Activated CD8-positive, alpha-beta memory T cell treated with anti-CD3 and anti-CD28 coated beads for 24 hours (primary cell): ENCODE measurements around the gene HOXB3.

ENCODE experiments used
- DNase-seq: peaks from one replicate; pipeline ENCODE4 v3.0.0-alpha.2; 2020

The HOXB3 gene

DNA sequence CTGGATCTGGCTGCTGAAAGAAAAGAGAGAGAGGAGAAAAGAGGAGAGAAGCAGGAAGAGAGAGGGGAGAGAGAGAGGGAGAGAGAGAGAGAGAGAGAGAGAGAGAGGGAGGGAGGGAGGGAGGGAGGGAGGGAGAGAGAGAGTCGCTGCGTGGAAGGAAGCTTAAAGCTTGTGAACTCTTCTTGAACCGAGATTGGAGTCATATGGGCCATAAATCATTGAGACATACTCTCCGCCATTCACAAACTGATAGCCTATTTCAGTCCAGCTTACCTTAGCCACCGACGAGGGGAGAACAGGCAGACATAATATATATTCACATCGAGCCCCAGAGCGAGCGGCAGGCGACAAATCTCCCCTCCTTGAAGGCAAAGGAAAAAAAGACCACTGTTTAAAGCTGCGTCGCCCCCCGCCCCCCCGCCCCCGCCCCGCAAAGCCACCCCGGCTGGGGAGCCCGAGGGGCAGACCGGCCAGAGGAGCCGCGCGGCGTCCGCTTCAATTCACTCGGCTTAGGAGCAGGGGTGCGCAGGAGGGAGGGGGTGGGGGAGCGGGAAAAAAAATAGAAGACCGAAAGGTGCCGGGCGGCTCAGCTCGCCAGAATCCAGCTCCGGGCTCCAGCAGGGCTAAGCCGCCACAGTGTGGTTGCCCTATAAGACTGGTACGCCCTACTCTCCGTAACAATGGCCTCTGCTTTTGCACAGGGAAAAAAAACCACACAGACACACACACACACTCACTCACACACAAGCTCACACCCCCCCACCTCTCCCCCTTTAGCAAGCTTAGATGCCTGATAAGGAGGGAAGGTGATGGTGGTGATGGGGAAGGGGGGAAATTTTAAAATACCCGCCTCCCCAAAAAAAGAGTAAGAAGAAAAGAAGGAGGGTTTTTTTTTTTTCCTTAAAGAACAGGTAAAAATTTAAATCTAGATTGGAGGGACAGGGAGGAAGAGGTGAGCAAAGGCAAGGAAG is 34.5 kb downstream of the HOXB3 start:
- no peak for DNase-seq

DNA sequence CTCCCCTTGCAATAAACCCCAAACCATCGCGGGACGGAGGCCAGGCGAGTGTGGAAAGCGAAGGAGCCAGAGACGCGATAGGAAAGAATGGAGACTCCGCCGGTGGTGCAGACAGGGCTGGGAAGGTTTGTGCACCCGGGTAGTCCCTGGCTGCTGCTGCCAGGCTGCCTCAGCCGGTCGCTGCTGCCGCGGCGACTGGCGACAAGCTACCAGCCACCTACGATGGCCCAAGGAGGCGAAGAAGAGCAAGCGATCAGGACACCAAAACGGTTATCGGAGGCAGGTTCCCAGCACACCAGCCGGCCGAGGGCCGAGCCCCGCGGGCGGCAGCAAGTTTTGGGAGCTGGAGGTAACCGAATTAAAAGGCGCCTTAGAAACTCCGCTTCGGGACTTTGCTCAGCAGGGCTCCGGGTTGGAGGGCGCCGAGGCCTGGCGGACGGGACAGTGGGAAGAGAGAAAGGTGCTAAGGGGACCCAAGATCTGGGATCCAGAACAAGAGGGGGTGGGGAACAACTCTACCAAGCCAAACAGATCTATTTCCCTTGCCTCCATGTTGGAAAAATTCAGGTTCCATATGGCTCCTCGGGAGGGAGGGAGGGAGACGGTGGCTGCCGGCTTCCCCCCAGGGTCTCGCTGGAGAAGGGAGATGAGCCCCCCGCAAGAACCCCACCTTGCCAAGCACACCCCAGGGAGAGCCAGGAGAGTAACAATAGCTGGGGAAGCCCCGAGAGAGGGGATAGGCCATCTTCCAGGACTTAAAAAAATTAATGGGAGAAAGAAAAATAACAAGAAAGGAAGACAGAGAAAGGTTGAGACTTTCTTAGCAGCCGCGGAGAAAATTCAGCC is 35.4 kb downstream of the HOXB3 start:
- no peak for DNase-seq

DNA sequence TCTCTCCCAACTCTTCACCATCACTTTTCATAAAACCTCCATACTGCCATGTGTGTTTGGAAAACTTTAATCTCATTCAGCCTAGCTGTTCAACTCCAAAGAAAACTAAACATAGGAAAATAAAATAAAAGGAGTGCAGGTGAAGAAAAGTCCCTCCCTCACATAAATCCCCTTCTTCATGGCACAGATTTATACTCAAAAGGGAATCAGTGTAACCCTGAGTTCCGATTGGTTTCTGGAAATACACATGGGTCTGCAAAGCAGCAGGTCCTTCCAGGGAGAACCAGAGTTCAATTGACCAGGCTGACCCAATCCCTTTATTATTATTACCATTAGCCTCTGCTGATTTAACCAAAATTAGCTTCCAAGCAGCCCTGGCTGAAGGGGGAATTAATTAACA is 36.2 kb downstream of the HOXB3 start:
- no peak for DNase-seq

DNA sequence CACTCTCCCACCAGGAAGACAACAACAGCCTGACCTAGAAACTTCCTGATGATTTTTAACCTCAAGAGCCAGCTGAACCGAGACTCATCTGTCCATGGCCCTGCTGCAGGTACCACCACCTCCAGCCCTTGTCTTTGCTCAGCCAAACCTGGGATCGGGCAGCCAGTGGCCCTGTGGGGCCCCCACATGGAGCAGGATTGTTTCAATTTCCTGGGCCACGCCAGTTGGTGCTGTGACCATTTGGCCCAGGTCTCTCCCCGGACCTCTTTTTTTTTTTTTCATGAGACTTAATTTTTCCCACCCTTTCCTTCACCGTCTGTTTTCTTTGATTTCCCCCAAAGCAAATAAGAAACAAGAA is 36.9 kb downstream of the HOXB3 start:
- no peak for DNase-seq

DNA sequence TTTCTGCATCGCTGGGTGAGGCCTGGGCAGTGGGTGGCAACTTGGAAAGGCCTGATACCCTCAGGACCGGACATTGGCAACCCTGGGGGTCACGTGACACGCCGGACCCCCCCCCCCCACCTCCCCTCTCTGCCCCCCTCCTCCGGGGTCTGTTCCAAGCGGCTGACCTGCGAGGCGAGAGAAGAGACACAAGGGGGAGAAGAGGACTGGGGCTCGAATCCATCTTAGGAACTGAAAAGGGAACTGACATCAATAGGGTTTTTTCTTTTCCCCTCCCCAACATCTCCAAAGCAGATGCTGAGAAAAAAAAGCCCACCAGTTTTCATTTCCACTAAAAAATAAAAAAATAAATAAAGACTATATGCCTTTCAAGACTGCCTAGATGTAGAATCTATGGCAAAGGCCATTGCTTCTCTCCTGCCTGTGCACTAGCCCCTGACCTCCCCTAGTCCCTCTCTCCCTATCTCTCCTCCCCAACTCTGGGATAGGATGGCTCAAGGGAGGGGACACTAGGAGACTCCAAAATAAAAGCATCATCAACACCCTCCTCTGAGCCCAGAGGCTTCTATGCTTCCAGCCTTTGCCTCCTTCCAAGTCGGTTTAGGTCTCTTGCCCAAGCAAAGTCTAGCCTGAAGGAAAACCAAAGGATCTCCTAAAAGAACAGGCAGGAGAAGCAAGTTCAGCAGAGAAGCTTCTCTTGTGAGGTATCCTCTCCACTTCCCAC is 37.4 kb downstream of the HOXB3 start:
- DNase-seq, result no peak

DNA sequence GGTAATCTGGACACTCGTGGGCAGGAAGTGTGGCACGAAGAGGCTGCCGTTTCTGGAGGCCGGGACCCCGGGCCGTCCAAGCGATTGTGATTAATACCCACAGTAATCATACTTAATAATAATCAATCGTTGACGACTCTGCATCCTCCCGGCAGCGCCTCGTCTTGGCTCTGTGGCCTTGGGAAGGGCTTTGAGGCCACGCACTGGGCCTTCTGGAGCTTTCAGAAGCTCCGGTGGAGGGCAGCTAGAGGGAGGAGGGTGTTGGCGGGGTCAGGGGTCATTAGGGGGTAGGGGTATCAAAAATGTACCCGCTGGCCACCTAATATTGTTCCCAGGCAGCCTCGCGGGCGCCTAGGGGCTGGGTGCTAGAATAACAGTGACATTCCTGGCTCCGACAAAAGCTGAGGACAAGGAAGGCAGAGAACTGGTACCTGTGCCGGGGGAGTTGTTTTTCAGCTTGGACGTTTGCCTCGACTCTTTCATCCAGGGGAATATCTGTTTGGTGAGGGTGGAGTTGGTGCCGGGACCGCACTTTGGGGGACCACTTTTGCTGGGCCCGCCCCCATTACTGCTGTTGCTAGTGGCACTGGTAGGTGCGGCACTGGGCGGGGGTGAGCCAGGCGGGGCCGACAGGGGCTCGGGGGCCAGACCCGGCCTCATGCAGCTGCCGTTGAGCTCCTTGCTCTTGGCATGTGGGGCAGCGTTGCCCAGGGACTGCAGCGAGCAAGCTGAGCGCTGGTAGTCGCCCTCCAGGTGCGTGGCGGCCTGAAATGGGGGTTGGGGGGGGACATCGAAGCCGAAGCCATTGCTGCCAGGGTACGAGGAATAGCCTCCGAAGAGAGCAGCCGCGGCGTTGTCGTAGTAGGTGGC is 38.2 kb downstream of the HOXB3 start:
- no peak for DNase-seq

DNA sequence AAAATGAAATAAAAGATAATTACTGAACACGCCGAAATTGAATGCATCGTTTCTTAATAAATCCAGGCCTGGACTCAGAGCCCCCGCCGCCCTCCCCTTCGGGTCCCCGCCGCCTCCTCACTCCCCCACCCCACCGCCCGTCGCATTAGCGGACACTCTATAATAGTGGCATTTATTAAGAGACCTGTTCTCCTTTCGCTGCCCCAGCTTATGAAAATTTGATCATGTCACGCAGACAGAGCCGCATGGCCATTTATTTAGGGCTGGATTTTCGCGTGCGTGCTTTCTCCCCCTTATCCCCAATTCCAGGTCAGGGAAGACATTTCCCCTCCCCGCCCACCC is 38.9 kb downstream of the HOXB3 start:
- DNase-seq, result no peak

DNA sequence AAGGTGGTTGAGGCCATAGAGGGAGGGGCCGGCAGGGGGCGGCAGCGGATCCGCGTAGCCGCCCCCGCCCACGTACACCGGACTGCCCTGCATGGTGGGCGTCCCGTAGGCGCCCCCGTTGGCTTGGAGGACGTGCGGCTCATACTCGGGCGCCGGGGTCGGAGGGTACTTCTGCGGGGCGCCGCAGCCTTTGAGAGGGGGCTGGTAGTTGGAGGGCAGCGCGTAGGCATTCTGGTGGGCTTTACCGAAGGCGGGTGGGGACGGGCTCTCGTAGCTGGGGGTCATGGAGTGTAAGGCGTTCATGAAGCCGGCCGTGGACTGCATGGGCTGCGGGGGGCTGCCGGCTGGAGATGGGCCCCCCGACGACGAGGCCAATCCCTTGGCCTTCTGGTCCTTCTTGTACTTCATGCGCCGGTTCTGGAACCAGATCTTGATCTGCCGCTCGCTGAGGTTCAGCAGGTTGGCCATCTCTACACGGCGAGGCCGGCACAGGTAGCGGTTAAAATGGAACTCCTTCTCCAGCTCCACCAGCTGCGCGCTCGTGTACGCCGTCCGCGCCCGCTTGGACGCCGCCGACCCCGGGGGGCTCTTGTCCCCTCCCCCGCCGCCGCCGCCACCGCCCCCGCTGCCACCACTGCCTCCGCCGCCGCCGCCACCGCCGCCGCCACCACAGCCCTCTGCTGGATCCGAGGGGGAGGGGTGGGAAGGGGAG is 39.4 kb downstream of the HOXB3 start:
- DNase-seq, result no peak

DNA sequence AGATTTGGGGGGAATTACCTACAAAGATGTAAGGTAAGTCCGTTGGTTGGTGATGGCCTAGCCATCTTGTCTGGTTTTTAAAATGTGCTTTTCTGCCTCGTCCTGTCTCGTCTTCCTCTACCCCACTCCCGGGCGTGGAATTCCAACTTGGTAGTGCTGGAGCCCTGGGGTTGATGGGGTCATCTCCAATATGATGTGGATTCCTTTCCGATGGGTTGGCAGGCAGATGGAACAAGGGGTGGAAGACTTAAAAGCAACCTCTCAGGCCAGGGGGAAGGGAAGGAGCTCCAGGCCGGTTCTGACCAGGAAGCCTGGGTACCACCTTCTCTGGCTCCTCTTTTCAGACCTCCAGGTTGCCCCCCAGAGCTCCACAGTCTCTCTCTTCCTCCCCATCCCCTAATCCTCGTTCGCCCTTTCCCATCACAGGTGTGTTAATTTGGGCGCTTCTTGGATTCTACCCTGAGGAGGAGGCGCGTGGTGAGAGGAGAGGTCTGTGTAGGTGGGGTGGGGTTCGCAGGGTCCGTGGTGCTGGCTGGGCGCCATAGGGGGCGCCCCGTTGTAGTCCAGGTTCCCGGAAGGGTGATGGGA is 40.0 kb downstream of the HOXB3 start:
- no peak for DNase-seq

DNA sequence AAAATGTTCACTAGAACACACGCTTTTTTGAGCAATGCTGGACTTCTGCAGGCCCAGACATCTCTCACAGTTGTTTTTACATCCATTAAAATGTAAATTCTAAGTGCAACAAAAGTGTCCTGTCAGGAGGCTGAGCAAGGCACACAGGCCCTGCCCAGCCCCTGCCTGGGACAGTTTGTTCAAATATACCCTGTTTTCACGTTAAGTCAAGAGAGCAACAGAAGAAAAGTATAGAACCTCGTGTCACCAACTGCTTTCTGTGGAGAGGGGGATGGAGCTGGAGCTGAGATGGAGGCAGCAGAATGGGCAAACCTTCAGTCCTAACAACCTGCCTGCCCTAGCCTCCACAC is 40.8 kb downstream of the HOXB3 start:
- DNase-seq, result no peak

DNA sequence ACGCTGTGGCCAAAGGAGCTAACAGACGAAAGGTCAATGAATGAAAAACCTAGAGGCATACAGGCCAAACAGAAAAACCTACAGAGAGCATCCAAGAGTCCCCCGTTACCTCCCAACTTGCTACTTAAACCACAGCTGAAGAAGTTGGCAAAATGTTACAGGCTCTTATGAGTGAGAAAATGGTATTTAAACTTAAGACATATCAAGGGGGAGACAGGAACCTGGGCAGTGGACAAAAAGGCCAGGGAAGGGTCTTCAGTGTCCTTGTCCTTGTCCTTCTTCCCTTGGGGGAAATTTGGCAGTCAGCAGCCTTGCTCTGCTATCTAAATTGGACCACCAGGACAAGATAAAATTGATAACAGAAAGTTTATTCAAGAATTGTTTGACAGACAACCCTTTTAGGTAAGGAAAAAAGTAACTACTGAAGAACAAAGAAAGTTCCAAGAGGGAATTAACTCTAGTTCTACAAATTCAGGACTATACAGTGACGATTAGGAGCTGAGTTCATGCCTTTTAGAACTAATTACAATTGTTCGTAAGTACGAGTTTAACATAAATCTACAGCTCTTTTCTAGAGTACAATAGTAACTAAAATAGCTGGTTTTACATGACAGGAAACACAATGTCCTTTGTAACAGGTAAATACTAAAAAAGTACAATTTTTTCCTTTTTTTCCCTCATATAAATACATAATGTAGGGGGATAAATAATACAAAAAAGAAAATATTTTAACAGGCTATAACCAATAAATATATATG is 41.3 kb downstream of the HOXB3 start:
- no peak for DNase-seq

DNA sequence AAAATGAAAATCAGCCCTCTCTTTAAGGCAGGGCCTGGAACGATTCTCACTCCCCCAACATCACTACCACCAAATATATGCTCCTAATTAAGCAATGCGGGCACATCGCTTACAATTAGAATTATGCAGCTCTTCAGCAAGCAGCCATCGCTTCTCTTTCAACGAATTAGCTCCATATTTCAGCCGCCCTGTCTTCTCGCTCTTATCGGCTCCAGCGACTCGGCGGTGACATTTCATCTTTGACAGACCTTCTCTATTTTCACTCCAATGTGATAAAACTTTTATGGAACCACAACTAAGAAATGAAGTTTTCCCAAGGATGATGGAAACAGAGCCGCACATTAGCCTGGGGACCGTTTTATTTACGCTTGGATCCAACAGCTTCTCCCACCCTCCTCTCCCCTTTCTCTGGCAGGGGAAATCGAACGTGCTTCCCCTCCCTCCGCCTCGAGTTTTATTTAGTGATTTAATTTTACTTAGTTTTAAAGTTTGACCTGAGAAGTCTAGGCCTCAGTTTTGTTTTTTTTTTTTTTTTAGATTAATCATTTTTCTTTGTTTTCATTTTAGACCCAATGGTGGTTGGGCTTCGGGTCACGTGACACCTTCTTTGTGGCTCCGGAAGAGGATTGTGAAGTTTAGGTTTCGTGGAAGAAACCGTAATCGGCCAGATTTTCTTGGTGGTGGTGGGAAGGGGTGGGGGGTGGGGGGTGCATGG is 42.1 kb downstream of the HOXB3 start:
- DNase-seq, result no peak

DNA sequence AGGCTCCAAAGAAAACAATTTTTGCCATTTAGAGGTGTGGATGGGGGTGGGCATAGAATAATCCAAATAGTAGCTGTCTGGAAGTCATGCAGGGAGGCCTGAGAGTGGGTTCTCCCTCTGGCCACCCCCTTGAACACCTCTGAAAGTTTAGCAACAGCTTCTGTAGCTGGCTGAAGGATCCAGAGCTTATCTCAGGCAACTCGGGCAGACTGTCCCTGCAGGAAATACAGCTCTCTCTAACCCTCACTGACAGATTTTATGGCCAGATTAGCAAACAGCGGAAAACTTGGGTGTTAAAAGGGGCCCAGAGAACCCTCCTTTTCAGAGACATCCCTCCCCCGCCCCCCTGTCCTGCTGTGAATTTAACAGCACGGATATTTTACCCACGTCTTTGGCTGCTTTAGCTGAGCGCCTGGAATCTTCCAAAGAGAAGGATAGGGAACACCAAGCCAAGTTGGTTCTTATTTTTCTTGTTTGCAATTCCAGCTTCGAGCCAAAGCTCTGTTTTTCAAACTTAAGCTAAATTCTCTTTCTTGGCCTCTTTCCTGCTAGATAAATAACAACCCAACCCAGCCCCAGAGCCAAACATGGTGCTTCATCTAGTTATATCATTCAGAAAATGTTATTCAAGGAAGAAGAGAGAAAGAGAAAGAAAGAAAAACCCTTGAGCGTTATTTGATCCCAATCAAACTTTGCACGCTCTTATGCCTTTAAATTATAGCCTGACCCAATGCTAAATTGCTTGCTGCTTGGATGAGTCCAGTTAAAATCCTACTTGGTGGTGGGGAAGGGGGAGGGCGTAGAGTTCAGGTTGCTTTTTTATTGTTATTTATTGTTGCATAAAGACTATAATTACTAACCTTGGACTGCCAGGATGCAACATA is 42.9 kb downstream of the HOXB3 start:
- no peak for DNase-seq

DNA sequence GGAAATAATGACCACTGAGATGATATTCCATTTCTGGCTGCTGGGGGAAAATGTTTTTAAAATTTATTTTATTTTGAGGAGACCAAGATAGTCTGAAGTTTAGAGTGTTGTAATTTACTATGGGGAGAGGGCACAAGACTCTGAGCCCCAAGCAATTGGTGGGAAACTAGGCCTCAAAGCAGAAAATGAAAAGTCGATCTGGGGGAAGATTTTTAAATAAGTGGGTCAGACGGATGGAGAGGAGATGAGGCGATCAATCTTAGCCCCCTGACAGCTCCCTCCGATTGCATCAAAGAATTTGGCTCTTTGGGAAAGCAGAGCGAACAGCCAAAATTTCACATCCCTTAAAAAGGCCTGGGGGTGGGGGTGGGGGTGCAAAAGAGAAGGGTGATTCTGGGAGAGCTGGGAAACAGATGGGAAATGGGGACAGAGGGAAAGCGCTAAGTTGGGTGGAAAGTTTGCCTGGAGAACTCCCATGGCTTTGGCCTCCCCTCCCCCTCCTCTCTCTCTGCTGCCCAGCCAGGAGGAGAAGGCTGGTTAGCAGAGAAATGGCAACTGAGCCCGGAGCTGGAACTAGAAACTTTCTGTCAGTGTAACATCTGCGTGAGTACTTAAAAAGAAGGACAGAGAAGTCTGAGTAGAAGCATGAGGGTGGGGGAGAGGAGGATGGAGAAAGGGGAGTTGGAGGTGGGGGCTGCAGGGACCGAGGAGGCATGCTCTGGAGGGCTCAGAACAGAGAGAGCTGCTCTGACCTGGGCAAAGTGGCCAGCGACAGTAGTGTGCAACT is 43.7 kb downstream of the HOXB3 start:
- DNase-seq, result no peak

DNA sequence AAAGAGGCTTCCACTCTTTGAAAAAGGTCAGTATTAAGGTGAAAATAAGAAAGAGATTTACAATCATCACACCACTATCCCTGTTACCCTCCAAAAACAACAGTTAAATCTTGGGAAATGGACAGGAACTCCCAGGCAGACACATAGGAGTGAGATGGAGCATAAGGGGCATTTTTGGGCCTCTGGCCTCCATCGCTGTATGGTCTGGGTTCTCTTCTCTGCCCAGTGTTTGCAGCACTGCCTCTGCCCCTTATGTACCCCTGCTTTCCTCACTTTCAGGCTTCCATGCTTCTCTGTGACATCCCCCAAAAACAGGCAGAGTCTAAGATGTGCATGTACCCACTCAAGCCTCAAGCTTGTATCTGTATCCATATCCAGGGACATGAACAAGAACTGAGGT is 44.5 kb downstream of the HOXB3 start:
- no peak for DNase-seq

DNA sequence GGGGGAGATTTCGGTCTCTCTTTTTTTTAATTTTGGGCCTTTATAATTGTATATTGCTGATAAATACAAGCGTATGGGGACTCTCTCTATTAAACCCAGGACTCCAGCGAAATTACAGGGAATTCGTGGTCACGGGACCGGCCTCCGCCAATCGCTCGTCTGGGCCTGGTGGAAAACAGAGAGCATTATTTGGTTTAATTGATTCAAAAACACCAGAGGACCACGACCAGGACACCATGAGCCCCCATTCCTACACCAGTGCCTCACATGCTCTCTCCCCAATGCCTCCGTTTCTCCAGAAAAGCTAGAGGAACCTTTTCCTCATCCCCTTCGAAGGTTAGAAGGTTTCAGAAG is 45.0 kb downstream of the HOXB3 start, which contains the start of gene HOXB2:
HOXB2 (minus strand) TSS at position 88 of the 354 bp plus-strand sequence. CDS start 198 bp downstream, outside the sequence.
- no peak for DNase-seq

DNA sequence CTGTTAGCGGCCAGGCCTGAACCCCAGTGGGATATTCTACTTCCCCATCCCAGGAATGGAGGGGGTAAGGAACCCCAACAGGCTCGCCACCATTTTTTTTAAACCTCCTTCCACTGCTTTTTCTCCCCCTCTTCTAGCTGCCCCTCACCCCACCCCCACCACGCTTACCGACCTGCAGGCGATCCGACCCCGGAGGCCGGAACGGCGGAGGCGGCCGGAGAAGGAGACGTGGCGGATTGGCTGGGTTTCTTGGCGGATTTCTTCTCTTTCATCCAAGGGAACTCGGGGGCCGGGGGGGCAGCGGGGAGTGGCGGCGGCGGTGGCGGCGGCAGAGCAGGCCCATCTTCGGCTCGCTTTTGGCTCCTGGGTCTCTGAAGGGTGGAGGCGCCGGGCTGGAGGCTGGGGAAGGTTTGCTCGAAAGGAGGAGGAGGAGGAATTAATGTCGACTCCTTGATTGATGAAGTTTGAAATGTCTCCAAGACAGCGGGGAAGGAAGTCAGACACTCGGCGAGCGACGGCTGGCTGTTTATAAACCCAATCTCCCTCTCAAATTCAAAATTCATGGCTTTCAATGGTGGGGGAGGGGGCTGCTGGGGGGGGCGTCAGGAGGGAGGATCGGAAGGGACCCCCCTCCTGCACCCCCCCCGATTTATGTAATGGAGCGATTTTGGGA is 45.6 kb downstream of the HOXB3 start:
- DNase-seq, result peak; percentile 70
